ENCODE measurements around the gene GAS2L2.

DNA sequence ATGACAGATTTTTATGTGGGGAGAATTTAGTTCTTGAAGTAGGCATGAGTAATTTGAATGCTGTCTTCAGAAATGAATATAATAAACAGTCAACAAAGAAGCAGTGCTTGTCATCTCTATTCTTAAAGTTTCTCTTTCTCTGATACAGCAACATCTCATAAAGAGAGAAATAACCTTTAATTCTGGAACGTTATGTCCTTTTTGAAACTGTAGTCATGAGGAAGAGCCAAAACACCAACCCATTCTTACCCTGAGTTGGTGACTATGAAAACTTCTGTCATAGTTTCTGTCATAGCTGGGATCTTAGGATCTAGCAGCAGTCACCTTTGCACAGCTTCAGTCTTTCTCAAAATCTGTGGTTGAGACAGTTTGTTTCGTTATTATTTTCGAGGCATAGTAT lies 36.9 kb downstream of the GAS2L2 start:
- TF ChIP-seq, protein P1, sequence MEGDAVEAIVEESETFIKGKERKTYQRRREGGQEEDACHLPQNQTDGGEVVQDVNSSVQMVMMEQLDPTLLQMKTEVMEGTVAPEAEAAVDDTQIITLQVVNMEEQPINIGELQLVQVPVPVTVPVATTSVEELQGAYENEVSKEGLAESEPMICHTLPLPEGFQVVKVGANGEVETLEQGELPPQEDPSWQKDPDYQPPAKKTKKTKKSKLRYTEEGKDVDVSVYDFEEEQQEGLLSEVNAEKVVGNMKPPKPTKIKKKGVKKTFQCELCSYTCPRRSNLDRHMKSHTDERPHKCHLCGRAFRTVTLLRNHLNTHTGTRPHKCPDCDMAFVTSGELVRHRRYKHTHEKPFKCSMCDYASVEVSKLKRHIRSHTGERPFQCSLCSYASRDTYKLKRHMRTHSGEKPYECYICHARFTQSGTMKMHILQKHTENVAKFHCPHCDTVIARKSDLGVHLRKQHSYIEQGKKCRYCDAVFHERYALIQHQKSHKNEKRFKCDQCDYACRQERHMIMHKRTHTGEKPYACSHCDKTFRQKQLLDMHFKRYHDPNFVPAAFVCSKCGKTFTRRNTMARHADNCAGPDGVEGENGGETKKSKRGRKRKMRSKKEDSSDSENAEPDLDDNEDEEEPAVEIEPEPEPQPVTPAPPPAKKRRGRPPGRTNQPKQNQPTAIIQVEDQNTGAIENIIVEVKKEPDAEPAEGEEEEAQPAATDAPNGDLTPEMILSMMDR (IDR thresholded peaks at IDR 0.05) = no peak
- TF ChIP-seq POLR2A (IDR thresholded peaks at IDR 0.05) = no peak
